ENCODE data around the gene SPAG9. TPM values are rescaled to one million over a fixed set of nuclear protein-coding genes. Genes with fewer than 3 reads are reported as not detected.

The SPAG9 gene
- total RNA-seq, 4 donors from 2014 or later: 139 to 171 (median 143) TPM

- Histone ChIP-seq H3K27me3 (no peaks in the 10 kb centered on the region), H3K4me3 (no peak overlapping the region), H3K9me3 (no peaks in the 10 kb centered on the region), H3K36me3 (peaks cover 0 to 80% of the 10 kb centered on the region in 2 donors), H3K4me1 (peaks cover 0 to 4% of the 10 kb centered on the region in 2 donors), H3K27ac (no peak overlapping the region)
- intact Hi-C loops (cut with DNase I; ENCODE audit: low total_unique reads) (no loop called here), in situ Hi-C loops (cut with MboI; ENCODE audit: low sequenced_read_pairs in 4 of 4) (no loop called here)
- ATAC-seq (no peak), DNase-seq (no peak)
- TF ChIP-seq POLR2A (IDR thresholded peaks at IDR 0.05) (no peak), CTCF (IDR thresholded peaks at IDR 0.05 in 4 of 5, conservative IDR thresholded peaks at IDR 0.05 in 1 of 5) (no peak)
Measured at GRCh38 chr17:50988427-50988826, 132.2 kb downstream of the SPAG9 start.

GRCh38 chr17:50986989-50987660 is 133.5 kb downstream of the SPAG9 start:
- DNase-seq (no peak), ATAC-seq (no peak)
- in situ Hi-C loops (cut with MboI; ENCODE audit: low sequenced_read_pairs in 4 of 4): no loop called here
- peak overlapping the region in 2 of 4 donors; percentile 14 to 30 for H3K27ac ChIP-seq
- H3K4me1 ChIP-seq: peaks cover 0 to 4% of the 10 kb centered on the region in 2 donors
- H3K9me3 ChIP-seq: no peaks in the 10 kb centered on the region
- H3K36me3 ChIP-seq: peaks cover 3 to 75% of the 10 kb centered on the region in 2 donors
- intact Hi-C loops (cut with DNase I; ENCODE audit: low total_unique reads): no loop called here
- no peak overlapping the region for H3K4me3 ChIP-seq
- no peaks in the 10 kb centered on the region for H3K27me3 ChIP-seq
- no peak for TF ChIP-seq POLR2A (IDR thresholded peaks at IDR 0.05)
- no peak for TF ChIP-seq CTCF (IDR thresholded peaks at IDR 0.05 in 4 of 5, conservative IDR thresholded peaks at IDR 0.05 in 1 of 5)

GRCh38 chr17:50981279-50981678 is 139.4 kb downstream of the SPAG9 start:
- no peak overlapping the region for H3K4me3 ChIP-seq
- in situ Hi-C loops (cut with MboI; ENCODE audit: low sequenced_read_pairs in 4 of 4): no loop called here
- intact Hi-C loops (cut with DNase I; ENCODE audit: low total_unique reads): no loop called here
- no peaks in the 10 kb centered on the region for H3K9me3 ChIP-seq
- peaks cover 3 to 85% of the 10 kb centered on the region in 2 donors for H3K36me3 ChIP-seq
- no peak for TF ChIP-seq CTCF (IDR thresholded peaks at IDR 0.05 in 4 of 5, conservative IDR thresholded peaks at IDR 0.05 in 1 of 5)
- TF ChIP-seq POLR2A (IDR thresholded peaks at IDR 0.05): no peak
- DNase-seq (no peak), ATAC-seq (no peak)
- H3K27me3 ChIP-seq: no peaks in the 10 kb centered on the region
- no peak overlapping the region for H3K27ac ChIP-seq
- H3K4me1 ChIP-seq: no peaks in the 10 kb centered on the region

GRCh38 chr17:50979524-50979927 is 141.1 kb downstream of the SPAG9 start:
- H3K36me3 ChIP-seq: peaks cover 3 to 85% of the 10 kb centered on the region in 2 donors
- H3K27ac ChIP-seq: no peak overlapping the region
- no peaks in the 10 kb centered on the region for H3K4me1 ChIP-seq
- no peaks in the 10 kb centered on the region for H3K27me3 ChIP-seq
- no peak overlapping the region for H3K4me3 ChIP-seq
- no peak for DNase-seq
- TF ChIP-seq POLR2A (IDR thresholded peaks at IDR 0.05) (no peak), CTCF (IDR thresholded peaks at IDR 0.05 in 4 of 5, conservative IDR thresholded peaks at IDR 0.05 in 1 of 5) (no peak)
- no peaks in the 10 kb centered on the region for H3K9me3 ChIP-seq
- peak in 1 of 2 donors; percentile 4 for ATAC-seq
- intact Hi-C loops (cut with DNase I; ENCODE audit: low total_unique reads): no loop called here
- in situ Hi-C loops (cut with MboI; ENCODE audit: low sequenced_read_pairs in 4 of 4): no loop called here

Measured in gastrocnemius medialis (tissue), 4 donors.